Body of pancreas (tissue), 4 donors: Measurements from ENCODE around the gene CISD2. TPM values are rescaled to one million over a fixed set of nuclear protein-coding genes. Genes with fewer than 3 reads are reported as not detected.
"Not testable (repeated sequence)": the region's sequence is repeated elsewhere in the genome, so short reads cannot be mapped to it uniquely, and the experiment has no call there.

Experiments
- ATAC-seq: fragments of 150-250 bp; one replicate; pipeline ENCODE4 v1.9.1; 2016
- DNase-seq, 4 donors: peaks; one replicate each; pipeline ENCODE4 v3.0.0-alpha.2; 2019
- H3K27ac ChIP-seq, 4 donors: fragments of 200-600 bp; sonication (generic); 1 replicate in 3 of 4; 2 replicates in 1 of 4; pipeline versions ENCODE4 v1.5.1 to v1.6.1; 2016 to 2019; ENCODE audit warnings: mild to moderate bottlenecking in 1 of 4, mixed read lengths in 1 of 4, moderate library complexity in 1 of 4
- H3K27me3 ChIP-seq, 2 donors: fragments of 200-600 bp; sonication (generic); one replicate each; pipeline ENCODE4 v1.6.0; 2016; ENCODE audit warnings: mild to moderate bottlenecking in 1 of 2
- H3K36me3 ChIP-seq, 2 donors: fragments of 200-600 bp; sonication (generic); replicated peaks in 1 of 2; 2 replicates each; pipeline ENCODE4 v1.5.1; 2016; ENCODE audit warnings: low read depth in 2 of 2; ENCODE audit not compliant: insufficient read depth in 1 of 2
- H3K4me1 ChIP-seq: fragments of 200-600 bp; sonication (generic); one replicate; pipeline ENCODE4 v1.6.0; 2016
- H3K4me3 ChIP-seq, 2 donors: fragments of 200-600 bp; sonication (generic); 1 replicate in 1 of 2; 2 replicates in 1 of 2; pipeline ENCODE4 v1.5.1; 2016 to 2019
- H3K9me3 ChIP-seq, 3 donors: fragments of 200-600 bp; sonication (generic); 1 replicate in 2 of 3; 2 replicates in 1 of 3; pipeline ENCODE4 v1.5.1; 2016
- POLR2A ChIP-seq, 3 donors: fragments of 450-650 bp; IDR thresholded peaks; one replicate each; pipeline ENCODE4 v1.6.1; 2016; ENCODE audit warnings: antibody characterized with exemption in 3 of 3, mild to moderate bottlenecking in 2 of 3
- WGBS, 2 donors: methylation state at CpG; one replicate each; pipeline ENCODE4 v1.1.5; 2017; 5-methylcytosine and 5-hydroxymethylcytosine counted together
- intact Hi-C: fragments of 100-400 bp; cut with DNase I; formaldehyde crosslinking; loops from one replicate; pipeline ENCODE4 v1.15.1; 2023
- small RNA-seq: library from RNA; depleted of rRNA; stranded (forward); fragments of <200 nt; gene quantifications from one replicate; pipeline ENCODE3, GENCODE V24; 2016
- total RNA-seq, 2 donors: library from RNA; depleted of rRNA; stranded (reverse); fragments of >200 nt; gene quantifications; one replicate each; pipeline ENCODE4 v1.1.0, GENCODE V29; 2016
- TF ChIP-seq, protein P1 (sequence below), 7 experiments: fragments of 450-650 bp in 4 of 7; fragments of 200-600 bp in 3 of 7; sonication (generic) in 3 of 7; IDR thresholded peaks; one replicate each; pipeline ENCODE4 v1.5.1; 2016 to 2019; ENCODE audit warnings: antibody characterized with exemption in 7 of 7

Gene CISD2
- total RNA-seq, 2 donors from 2014 or later: 4.0 to 23.6 TPM

DNA sequence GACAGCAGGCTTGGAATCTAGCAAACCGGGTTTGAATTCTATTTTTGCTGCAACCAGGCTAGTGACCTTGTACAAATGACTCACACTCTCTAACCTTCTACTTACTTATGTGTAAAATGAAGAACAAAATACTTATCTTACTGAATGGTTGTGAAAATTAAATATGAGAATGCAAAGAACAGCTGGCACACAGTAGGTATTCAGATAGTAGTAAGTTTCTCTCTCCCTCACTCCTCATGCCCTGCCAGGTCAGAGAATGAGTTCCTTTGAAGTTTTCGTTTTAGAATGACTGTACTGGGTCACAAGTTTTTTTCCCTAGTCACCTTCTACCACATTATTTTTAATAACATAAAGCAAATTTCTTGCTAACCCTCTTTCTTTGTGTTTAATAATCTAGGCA, 33.0 kb downstream of the CISD2 start:
- ATAC-seq: no peak

DNA sequence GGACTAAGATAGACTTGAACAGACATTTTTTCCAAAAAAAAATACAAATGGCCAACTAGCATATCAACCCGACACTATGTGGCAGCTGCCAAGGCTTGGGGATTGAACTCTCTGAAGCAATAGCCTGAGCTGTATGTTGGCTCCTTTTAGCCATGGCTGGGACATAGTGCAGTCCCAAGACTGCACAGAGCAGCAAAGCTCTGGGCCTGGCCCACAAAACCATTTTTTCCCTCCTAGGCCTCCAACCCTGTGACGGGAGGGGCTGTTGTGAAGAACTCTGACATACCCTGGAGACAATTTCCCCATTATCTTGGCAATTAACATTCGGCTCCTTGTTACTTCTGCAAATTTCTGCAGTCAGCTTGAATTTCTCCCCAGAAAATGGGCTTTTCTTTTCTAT, 50.1 kb downstream of the CISD2 start:
- Histone ChIP-seq H3K36me3 (no peaks in the 10 kb centered on the region), H3K4me3 (no peak overlapping the region), H3K9me3 (no peaks in the 10 kb centered on the region), H3K27me3 (no peaks in the 10 kb centered on the region), H3K27ac (no peak overlapping the region), H3K4me1 (no peaks in the 10 kb centered on the region)
- intact Hi-C loops: no loop called here
- TF ChIP-seq POLR2A (IDR thresholded peaks at IDR 0.05): no peak
- TF ChIP-seq, protein P1, sequence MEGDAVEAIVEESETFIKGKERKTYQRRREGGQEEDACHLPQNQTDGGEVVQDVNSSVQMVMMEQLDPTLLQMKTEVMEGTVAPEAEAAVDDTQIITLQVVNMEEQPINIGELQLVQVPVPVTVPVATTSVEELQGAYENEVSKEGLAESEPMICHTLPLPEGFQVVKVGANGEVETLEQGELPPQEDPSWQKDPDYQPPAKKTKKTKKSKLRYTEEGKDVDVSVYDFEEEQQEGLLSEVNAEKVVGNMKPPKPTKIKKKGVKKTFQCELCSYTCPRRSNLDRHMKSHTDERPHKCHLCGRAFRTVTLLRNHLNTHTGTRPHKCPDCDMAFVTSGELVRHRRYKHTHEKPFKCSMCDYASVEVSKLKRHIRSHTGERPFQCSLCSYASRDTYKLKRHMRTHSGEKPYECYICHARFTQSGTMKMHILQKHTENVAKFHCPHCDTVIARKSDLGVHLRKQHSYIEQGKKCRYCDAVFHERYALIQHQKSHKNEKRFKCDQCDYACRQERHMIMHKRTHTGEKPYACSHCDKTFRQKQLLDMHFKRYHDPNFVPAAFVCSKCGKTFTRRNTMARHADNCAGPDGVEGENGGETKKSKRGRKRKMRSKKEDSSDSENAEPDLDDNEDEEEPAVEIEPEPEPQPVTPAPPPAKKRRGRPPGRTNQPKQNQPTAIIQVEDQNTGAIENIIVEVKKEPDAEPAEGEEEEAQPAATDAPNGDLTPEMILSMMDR (IDR thresholded peaks at IDR 0.05): no peak
- no peak for DNase-seq
- 83 to 85% methylated on average over 3 of the region's 3 CpGs for WGBS, 2 donors
- ATAC-seq: no peak

More for the DNA sequence above, 33.0 kb downstream of the CISD2 start:
- TF ChIP-seq, protein P1 (IDR thresholded peaks at IDR 0.05): no peak
- TF ChIP-seq POLR2A (IDR thresholded peaks at IDR 0.05): no peak
- 50% methylated on average over 2 of the region's 2 CpGs for WGBS, 2 donors
- Histone ChIP-seq H3K4me3 (no peak overlapping the region), H3K27me3 (no peaks in the 10 kb centered on the region), H3K9me3 (no peaks in the 10 kb centered on the region), H3K36me3 (no peaks in the 10 kb centered on the region), H3K27ac (no peak overlapping the region), H3K4me1 (no peaks in the 10 kb centered on the region)
- no peak for DNase-seq
- intact Hi-C loops: no loop called here

DNA sequence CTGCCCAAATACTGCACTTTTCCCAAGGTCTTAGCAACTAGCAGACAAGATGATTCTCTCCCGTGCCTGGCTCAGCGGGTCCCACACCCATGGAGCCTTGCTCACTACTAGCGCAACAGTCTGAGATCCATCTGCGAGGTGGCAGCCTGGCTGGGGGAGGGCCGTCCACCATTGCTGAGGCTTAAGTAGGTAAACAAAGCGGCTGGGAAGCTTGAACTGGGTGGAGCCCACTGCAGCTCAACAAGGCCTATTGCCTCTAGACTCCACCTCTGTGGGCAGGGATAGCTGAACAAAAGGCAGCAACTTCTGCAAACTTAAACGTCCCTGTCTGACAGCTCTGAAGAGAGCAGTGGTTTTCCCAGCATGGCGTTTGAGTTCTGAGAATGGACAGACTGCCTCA, 50.9 kb downstream of the CISD2 start:
- WGBS, 2 donors: 76 to 100% methylated on average over 1 to 8 of the region's 8 CpGs
- H3K36me3 ChIP-seq, H3K4me1 ChIP-seq, H3K27ac ChIP-seq, H3K9me3 ChIP-seq, ATAC-seq, H3K4me3 ChIP-seq, DNase-seq, H3K27me3 ChIP-seq, intact Hi-C loops: not testable (repeated sequence)

DNA sequence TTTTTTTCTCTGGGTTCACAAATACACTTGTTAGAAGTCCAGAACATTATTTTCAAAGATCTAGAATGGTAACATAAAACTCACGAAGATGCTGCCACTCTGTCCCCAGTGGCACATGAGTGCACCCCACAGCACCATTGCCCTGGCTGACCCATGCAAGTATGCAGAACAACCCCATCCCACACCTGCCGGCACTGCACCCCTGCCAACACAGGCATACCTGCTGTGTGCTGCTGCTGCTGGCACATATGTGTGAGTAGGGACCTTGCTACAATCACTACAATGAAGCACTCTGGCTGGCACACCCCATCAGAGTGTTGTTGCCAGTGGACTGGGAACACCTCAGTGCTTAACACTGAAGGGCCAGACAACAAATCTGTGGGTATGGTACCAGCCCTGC, 66.9 kb downstream of the CISD2 start:
- 55 to 64% methylated on average over 2 of the region's 2 CpGs for WGBS, 2 donors

DNA sequence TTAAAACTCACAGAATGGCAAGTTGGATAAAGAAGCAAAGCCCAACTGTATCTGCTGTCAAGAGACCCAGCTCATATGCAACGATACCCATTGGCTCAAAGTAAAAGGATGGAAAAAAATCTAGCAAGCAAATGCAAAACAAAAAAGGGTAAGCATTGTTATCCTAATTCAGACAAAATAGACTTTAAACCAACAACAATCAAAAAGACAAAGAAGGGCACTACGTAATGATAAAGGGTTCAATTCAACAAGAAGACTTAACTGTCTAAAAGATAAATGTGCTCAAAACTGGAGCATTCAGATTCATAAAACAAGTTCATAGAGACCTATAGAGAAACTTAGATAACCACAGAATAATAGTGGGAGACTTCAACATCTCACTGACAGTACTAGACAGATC, 69.3 kb downstream of the CISD2 start:
- WGBS, 2 donors: 72 to 77% methylated on average over 2 of the region's 2 CpGs
- H3K9me3 ChIP-seq, ATAC-seq, intact Hi-C loops, H3K4me1 ChIP-seq, H3K27ac ChIP-seq, H3K27me3 ChIP-seq, H3K36me3 ChIP-seq, DNase-seq, H3K4me3 ChIP-seq: not testable (repeated sequence)

More for the DNA sequence above, 66.9 kb downstream of the CISD2 start:
- intact Hi-C loops: no loop called here
- DNase-seq (no peak), ATAC-seq (no peak)
- H3K36me3 ChIP-seq: no peaks in the 10 kb centered on the region
- no peak overlapping the region for H3K27ac ChIP-seq
- no peaks in the 10 kb centered on the region for H3K9me3 ChIP-seq
- H3K27me3 ChIP-seq: no peaks in the 10 kb centered on the region
- TF ChIP-seq, protein P1 (IDR thresholded peaks at IDR 0.05): no peak
- no peak for TF ChIP-seq POLR2A (IDR thresholded peaks at IDR 0.05)
- H3K4me1 ChIP-seq: no peaks in the 10 kb centered on the region
- no peak overlapping the region for H3K4me3 ChIP-seq

Small RNA genes lying within 50 kb of the gene (small RNA-seq; reads per million reads assigned to genes)
- gene RNU7-151P: not detected

Other genes with a start within 250 kb of the CISD2 start
- gene MANBA, start 108.0 kb upstream of the CISD2 start, total RNA-seq: 10 to 100 TPM; 26.5 to 57.0 TPM
- 100 to 1,000 TPM; 149 to 323 TPM for gene UBE2D3, start 41.4 kb upstream of the CISD2 start, total RNA-seq
- not detected for gene SLC9B1, start 150.7 kb downstream of the CISD2 start, total RNA-seq
- gene SLC9B2, start 207.8 kb downstream of the CISD2 start, total RNA-seq: 10 to 100 TPM; 10.1 to 14.8 TPM
- gene BDH2, start 230.8 kb downstream of the CISD2 start, total RNA-seq: 10 to 100 TPM; 25.4 to 40.2 TPM